OCI-LY3 (cell line): ENCODE results near the gene FERMT2.

Source experiments
- H2AFZ ChIP-seq: fragments of 200-600, 300-600 bp; shearing (Covaris generic); 2 replicates; pipeline ENCODE4 v1.6.0; 2014; ENCODE audit warnings: antibody characterized with exemption, low read depth, low read length
- H3K27ac ChIP-seq: fragments of 200-600, 300-600 bp; sonication (generic); 2 replicates; pipeline ENCODE4 v1.5.1; 2014; ENCODE audit warnings: mild to moderate bottlenecking, low read length, moderate library complexity, mixed read lengths
- H3K27me3 ChIP-seq: fragments of 200-600, 300-600 bp; sonication (generic); 2 replicates; pipeline ENCODE4 v1.6.1; 2014; ENCODE audit warnings: low read depth, low read length, mixed read lengths
- H3K36me3 ChIP-seq: fragments of 200-600, 300-600 bp; sonication (generic); replicated peaks from 2 replicates; pipeline ENCODE3; 2014; ENCODE audit warnings: low read depth, low read length, mixed read lengths
- H3K4me1 ChIP-seq: fragments of 300-600, 200-600 bp; sonication (generic); 2 replicates; pipeline ENCODE4 v1.6.1; 2014; ENCODE audit warnings: low read length, mixed read lengths
- H3K4me2 ChIP-seq: fragments of 200-600, 300-600 bp; sonication (generic); 2 replicates; pipeline ENCODE4 v1.6.1; 2014; ENCODE audit warnings: low read length, mixed read lengths
- H3K4me3 ChIP-seq: fragments of 300-600, 200-600 bp; sonication (generic); 2 replicates; pipeline ENCODE4 v1.5.1; 2014; ENCODE audit warnings: antibody characterized with exemption, mild to moderate bottlenecking, low read length, moderate library complexity
- H3K79me2 ChIP-seq: fragments of 300-600, 200-600 bp; shearing (Covaris generic); 2 replicates; pipeline ENCODE4 v1.6.1; 2014; ENCODE audit warnings: mild to moderate bottlenecking, low read length, mixed read lengths
- H3K9ac ChIP-seq: fragments of 300-600, 200-600 bp; shearing (Covaris generic); 2 replicates; pipeline ENCODE4 v1.6.0; 2014; ENCODE audit warnings: mild to moderate bottlenecking, low read length, moderate library complexity
- H3K9me3 ChIP-seq: fragments of 200-600, 300-600 bp; shearing (Covaris generic); 2 replicates; pipeline ENCODE4 v1.6.1; 2014; ENCODE audit warnings: low read length, mixed read lengths; ENCODE audit not compliant: insufficient read depth
- H4K20me1 ChIP-seq: fragments of 200-600, 300-600 bp; sonication (generic); 2 replicates; pipeline ENCODE4 v1.6.1; 2016; ENCODE audit warnings: low read length, mixed read lengths; ENCODE audit not compliant: insufficient read depth
- CTCF ChIP-seq: fragments of 200-600, 300-600 bp; sonication (generic); IDR thresholded peaks from 2 replicates; pipeline ENCODE4 v1.5.1; 2014; ENCODE audit warnings: antibody characterized with exemption, low read length, low read depth
- EZH2phosphoT487 ChIP-seq: fragments of 200-600 bp; shearing (Covaris generic); IDR thresholded peaks from 2 replicates; pipeline ENCODE4 v1.6.1; 2018; ENCODE audit warnings: antibody characterized with exemption, mixed run types, low read depth

FERMT2 gene

GRCh38 chr14:52901357-52901980 is 49.4 kb downstream of the FERMT2 start:
- Histone ChIP-seq H3K36me3 (no peaks in the 10 kb centered on the region), H4K20me1 (no peaks in the 10 kb centered on the region), H3K27ac (no peak overlapping the region), H3K79me2 (no peaks in the 10 kb centered on the region), H3K9me3 (no peaks in the 10 kb centered on the region), H3K9ac (no peak overlapping the region), H3K27me3 (no peaks in the 10 kb centered on the region), H2AFZ (no peak overlapping the region), H3K4me1 (no peaks in the 10 kb centered on the region), H3K4me2 (no peak overlapping the region), H3K4me3 (no peak overlapping the region)
- TF ChIP-seq EZH2phosphoT487: no peak
- no peak for TF ChIP-seq CTCF

- H3K4me1 ChIP-seq: no peaks in the 10 kb centered on the region
- no peak overlapping the region for H2AFZ ChIP-seq
- H3K4me2 ChIP-seq: no peak overlapping the region
- no peak overlapping the region for H3K9ac ChIP-seq
- no peaks in the 10 kb centered on the region for H3K36me3 ChIP-seq
- H3K9me3 ChIP-seq: no peaks in the 10 kb centered on the region
- TF ChIP-seq CTCF: no peak
- no peak for TF ChIP-seq EZH2phosphoT487
- H3K79me2 ChIP-seq: no peaks in the 10 kb centered on the region
- no peak overlapping the region for H3K27ac ChIP-seq
- H3K4me3 ChIP-seq: no peak overlapping the region
- no peaks in the 10 kb centered on the region for H3K27me3 ChIP-seq
- H4K20me1 ChIP-seq: no peaks in the 10 kb centered on the region
These were observed 50.1 kb downstream of the FERMT2 start for GRCh38 chr14:52900731-52901130.

GRCh38 chr14:52898496-52898895 is 52.4 kb downstream of the FERMT2 start:
- no peak overlapping the region for H3K9ac ChIP-seq
- no peak overlapping the region for H3K4me2 ChIP-seq
- H4K20me1 ChIP-seq: no peaks in the 10 kb centered on the region
- no peak overlapping the region for H3K27ac ChIP-seq
- no peak overlapping the region for H2AFZ ChIP-seq
- no peaks in the 10 kb centered on the region for H3K79me2 ChIP-seq
- no peaks in the 10 kb centered on the region for H3K27me3 ChIP-seq
- no peaks in the 10 kb centered on the region for H3K4me1 ChIP-seq
- no peak for TF ChIP-seq EZH2phosphoT487
- TF ChIP-seq CTCF: no peak
- no peak overlapping the region for H3K4me3 ChIP-seq
- no peaks in the 10 kb centered on the region for H3K36me3 ChIP-seq
- H3K9me3 ChIP-seq: no peaks in the 10 kb centered on the region

GRCh38 chr14:52895000-52895399 is 55.9 kb downstream of the FERMT2 start:
- no peak overlapping the region for H3K27ac ChIP-seq

More at GRCh38 chr14:52895000-52895399, 55.9 kb downstream of the FERMT2 start:
- no peak overlapping the region for H3K9ac ChIP-seq
- no peaks in the 10 kb centered on the region for H3K27me3 ChIP-seq
- no peaks in the 10 kb centered on the region for H3K9me3 ChIP-seq
- no peaks in the 10 kb centered on the region for H3K36me3 ChIP-seq
- no peaks in the 10 kb centered on the region for H3K79me2 ChIP-seq
- no peak overlapping the region for H3K4me3 ChIP-seq
- no peak for TF ChIP-seq EZH2phosphoT487
- TF ChIP-seq CTCF: no peak
- no peaks in the 10 kb centered on the region for H3K4me1 ChIP-seq
- no peaks in the 10 kb centered on the region for H4K20me1 ChIP-seq
- no peak overlapping the region for H2AFZ ChIP-seq
- no peak overlapping the region for H3K4me2 ChIP-seq
